DND-41 (cell line): ENCODE measurements around the gene BBLN.

Source experiments
- ATAC-seq: fragments of 200-7000 bp; cut with Tn5 transposase; 3 replicates; pipeline ENCODE4 v1.9.1; 2021; ENCODE audit warnings: low read depth; ENCODE audit not compliant: insufficient read depth
- DNase-seq: peaks from one replicate; pipeline ENCODE4 v3.0.0-alpha.2; 2020
- H2AFZ ChIP-seq: 2 replicates; pipeline ENCODE4 v1.6.0; 2012; ENCODE audit warnings: low read depth, low read length
- H3K27ac ChIP-seq: 2 replicates; pipeline ENCODE4 v1.5.1; 2012; ENCODE audit warnings: low read length, inconsistent platforms
- H3K27me3 ChIP-seq: fragments of 200-600 bp; sonication (generic); 2 replicates; pipeline ENCODE4 v1.6.0; 2012; ENCODE audit warnings: low read length, mild to moderate bottlenecking, inconsistent platforms; ENCODE audit not compliant: insufficient read depth, poor library complexity
- H3K36me3 ChIP-seq: 2 replicates; pipeline ENCODE4 v1.5.1; 2012; ENCODE audit warnings: low read length, inconsistent platforms; ENCODE audit not compliant: insufficient read depth
- H3K4me1 ChIP-seq: 2 replicates; pipeline ENCODE4 v1.5.1; 2012; ENCODE audit warnings: mild to moderate bottlenecking, low read length; ENCODE audit not compliant: insufficient read depth
- H3K4me2 ChIP-seq: 2 replicates; pipeline ENCODE4 v1.6.0; 2012; ENCODE audit warnings: mild to moderate bottlenecking, moderate library complexity, low read length, inconsistent platforms; ENCODE audit not compliant: insufficient read depth
- H3K4me3 ChIP-seq, 2 experiments: fragments of 200-600 bp in 1 of 2; shearing (Covaris generic) in 1 of 2; 2 replicates each; pipeline ENCODE4 v1.5.1; 2012 to 2016; ENCODE audit warnings: inconsistent platforms in 2 of 2, low read length in 2 of 2, mild to moderate bottlenecking in 2 of 2, low read depth in 1 of 2, moderate library complexity in 1 of 2
- H3K79me2 ChIP-seq: 2 replicates; pipeline ENCODE4 v1.6.0; 2012; ENCODE audit warnings: low read length, inconsistent platforms; ENCODE audit not compliant: insufficient read depth
- H3K9ac ChIP-seq: 2 replicates; pipeline ENCODE4 v1.6.0; 2012; ENCODE audit warnings: low read depth, mild to moderate bottlenecking, inconsistent platforms, low read length, moderate library complexity
- H3K9me3 ChIP-seq: 2 replicates; pipeline ENCODE4 v1.5.1; 2012; ENCODE audit warnings: low read length, moderate library complexity, mild to moderate bottlenecking, inconsistent platforms; ENCODE audit not compliant: insufficient read depth, severe bottlenecking
- H4K20me1 ChIP-seq: 2 replicates; pipeline ENCODE4 v1.6.0; 2012; ENCODE audit warnings: low read length; ENCODE audit not compliant: insufficient read depth
- EZH2 ChIP-seq: IDR thresholded peaks from 3 replicates; pipeline ENCODE4 v1.6.1; 2012; ENCODE audit warnings: borderline replicate concordance, low read depth, mild to moderate bottlenecking, moderate library complexity, low read length, inconsistent platforms; ENCODE audit not compliant: severe bottlenecking
- TF ChIP-seq, protein P1 (sequence below): IDR thresholded peaks from 2 replicates; pipeline ENCODE4 v1.5.1; 2012; ENCODE audit warnings: borderline replicate concordance, low read length, moderate library complexity, mild to moderate bottlenecking; ENCODE audit not compliant: poor library complexity, severe bottlenecking; ENCODE audit errors: extremely low read depth

BBLN gene

GRCh38 chr9:128117613-128118471 is 42.2 kb upstream of the BBLN start:
- Histone ChIP-seq H3K4me3 (no peak overlapping the region), H4K20me1 (0 out of 2 replicates have a peak, but pooled peaks cover 11% of the 10 kb centered on the region), H3K27me3 (no peaks in the 10 kb centered on the region), H3K79me2 (no peaks in the 10 kb centered on the region), H3K27ac (no peak overlapping the region), H2AFZ (peak overlapping the region; percentile 10; the same call in 1 of the 2 replicates), H3K9ac (no peak overlapping the region), H3K4me1 (peaks cover 2% of the 10 kb centered on the region; the same call in 1 of the 2 replicates), H3K36me3 (peaks cover 38% of the 10 kb centered on the region), H3K4me2 (no peak overlapping the region), H3K9me3 (no peaks in the 10 kb centered on the region)
- DNase-seq = peak; percentile 91
- peak; percentile 82 for ATAC-seq
- TF ChIP-seq EZH2 = no peak
- TF ChIP-seq, protein P1, sequence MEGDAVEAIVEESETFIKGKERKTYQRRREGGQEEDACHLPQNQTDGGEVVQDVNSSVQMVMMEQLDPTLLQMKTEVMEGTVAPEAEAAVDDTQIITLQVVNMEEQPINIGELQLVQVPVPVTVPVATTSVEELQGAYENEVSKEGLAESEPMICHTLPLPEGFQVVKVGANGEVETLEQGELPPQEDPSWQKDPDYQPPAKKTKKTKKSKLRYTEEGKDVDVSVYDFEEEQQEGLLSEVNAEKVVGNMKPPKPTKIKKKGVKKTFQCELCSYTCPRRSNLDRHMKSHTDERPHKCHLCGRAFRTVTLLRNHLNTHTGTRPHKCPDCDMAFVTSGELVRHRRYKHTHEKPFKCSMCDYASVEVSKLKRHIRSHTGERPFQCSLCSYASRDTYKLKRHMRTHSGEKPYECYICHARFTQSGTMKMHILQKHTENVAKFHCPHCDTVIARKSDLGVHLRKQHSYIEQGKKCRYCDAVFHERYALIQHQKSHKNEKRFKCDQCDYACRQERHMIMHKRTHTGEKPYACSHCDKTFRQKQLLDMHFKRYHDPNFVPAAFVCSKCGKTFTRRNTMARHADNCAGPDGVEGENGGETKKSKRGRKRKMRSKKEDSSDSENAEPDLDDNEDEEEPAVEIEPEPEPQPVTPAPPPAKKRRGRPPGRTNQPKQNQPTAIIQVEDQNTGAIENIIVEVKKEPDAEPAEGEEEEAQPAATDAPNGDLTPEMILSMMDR = peak; percentile 100

DNA sequence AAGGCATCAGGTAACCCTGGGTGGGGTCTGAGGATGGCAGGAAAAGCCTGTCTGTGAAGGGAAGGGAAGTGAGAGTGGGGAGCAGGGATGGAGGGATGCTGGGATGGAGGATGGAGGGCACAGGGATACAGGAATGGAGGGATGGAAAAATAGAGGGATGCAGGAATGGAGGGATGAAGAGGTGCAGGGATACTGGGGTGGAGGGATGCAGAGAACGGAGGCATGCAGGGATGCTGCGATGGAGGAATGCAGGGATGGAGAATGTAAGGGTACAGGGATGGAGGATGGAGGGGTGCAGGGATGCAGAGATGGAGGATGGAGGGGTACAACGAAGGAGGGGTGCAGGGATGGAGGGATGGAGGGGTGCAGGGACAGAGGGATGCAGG is 41.6 kb upstream of the BBLN start:
- peaks cover 2% of the 10 kb centered on the region; the same call in 1 of the 2 replicates for H3K4me1 ChIP-seq
- H3K4me3 ChIP-seq = no peak overlapping the region
- no peaks in the 10 kb centered on the region for H3K79me2 ChIP-seq
- H3K27ac ChIP-seq = no peak overlapping the region
- 0 out of 2 replicates have a peak, but pooled peaks cover 9% of the 10 kb centered on the region for H4K20me1 ChIP-seq
- DNase-seq = no peak
- no peaks in the 10 kb centered on the region for H3K9me3 ChIP-seq
- H3K9ac ChIP-seq = no peak overlapping the region
- peaks cover 44% of the 10 kb centered on the region for H3K36me3 ChIP-seq
- no peak overlapping the region for H2AFZ ChIP-seq
- H3K4me2 ChIP-seq = no peak overlapping the region
- no peaks in the 10 kb centered on the region for H3K27me3 ChIP-seq
- no peak for TF ChIP-seq EZH2
- TF ChIP-seq, protein P1 = no peak
- ATAC-seq = no peak

DNA sequence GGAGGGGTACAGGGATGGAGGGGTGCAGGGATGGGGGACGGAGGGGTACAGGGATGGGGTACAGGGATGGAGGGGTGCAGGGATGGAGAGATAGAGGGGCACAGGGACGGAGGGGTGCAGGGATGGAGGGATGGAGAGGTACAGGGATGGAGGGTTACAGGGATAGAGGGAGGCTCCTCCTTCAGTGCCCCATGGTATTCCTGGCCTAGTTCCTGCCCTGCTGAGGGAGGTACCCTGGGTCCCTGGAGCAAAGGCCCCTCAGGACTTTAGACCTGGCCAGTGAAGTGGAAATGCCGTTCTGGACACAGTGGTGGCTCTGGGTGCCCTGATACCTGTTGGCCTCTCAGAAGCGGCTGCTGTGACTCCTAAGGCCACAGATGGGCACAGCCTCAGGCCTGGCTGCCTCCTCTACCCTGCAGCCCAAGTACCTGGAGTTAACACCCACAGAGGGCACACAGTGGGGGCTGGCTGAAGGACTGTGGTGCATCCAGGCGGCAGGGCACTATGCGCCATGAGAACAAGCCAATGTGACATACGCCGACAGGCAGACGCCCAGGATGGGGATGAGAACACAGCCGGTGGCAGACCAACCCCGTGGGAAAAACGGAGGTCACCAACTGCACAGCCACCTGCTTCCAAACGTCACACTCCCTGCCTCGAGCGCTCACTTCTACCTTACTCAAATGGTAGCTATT is 40.9 kb upstream of the BBLN start:
- no peak for DNase-seq
- Histone ChIP-seq H2AFZ (no peak overlapping the region), H3K27me3 (no peaks in the 10 kb centered on the region), H3K79me2 (no peaks in the 10 kb centered on the region), H3K9me3 (no peaks in the 10 kb centered on the region), H3K4me3 (no peak overlapping the region), H3K4me1 (peaks cover 2% of the 10 kb centered on the region; the same call in 1 of the 2 replicates), H3K9ac (no peak overlapping the region), H3K36me3 (peaks cover 45% of the 10 kb centered on the region), H4K20me1 (0 out of 2 replicates have a peak, but pooled peaks cover 7% of the 10 kb centered on the region), H3K4me2 (no peak overlapping the region), H3K27ac (no peak overlapping the region)
- no peak for ATAC-seq
- no peak for TF ChIP-seq EZH2
- TF ChIP-seq, protein P1 = no peak
